HG03139 (cell line): ENCODE measurements around the gene JTB.

Experiments used
- ATAC-seq: cut with Tn5 transposase; IDR thresholded peaks from one replicate; pipeline ENCODE4 v1.9.1; 2021; ENCODE audit not compliant: unreplicated experiment

The JTB gene

DNA sequence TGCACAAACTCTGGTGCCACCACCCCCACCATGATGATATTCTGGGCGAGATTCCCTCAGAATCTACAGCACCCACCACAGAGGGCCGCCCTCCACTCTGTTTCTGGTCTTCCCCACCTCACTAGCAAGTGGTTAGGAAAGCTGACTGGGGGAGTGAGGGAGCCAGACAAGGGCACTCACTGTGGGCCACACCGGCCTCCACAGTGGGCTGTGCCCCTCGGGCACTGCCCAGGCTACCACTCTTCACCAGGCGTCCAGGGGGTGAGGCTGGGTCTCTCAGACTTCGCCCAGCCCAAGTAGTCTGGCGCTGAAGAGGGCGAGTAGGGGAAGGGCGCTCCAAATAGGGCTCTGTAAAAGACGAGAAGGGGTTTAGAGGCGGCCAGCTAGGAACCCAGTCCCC, 43.5 kb downstream of the JTB start:
- ATAC-seq, result no peak

- ATAC-seq, result no peak
Observed at GRCh38 chr1:153933430-153933829, 44.0 kb downstream of the JTB start.

- ATAC-seq, result no peak
Observed at GRCh38 chr1:153932156-153933131, 45.0 kb downstream of the JTB start.

DNA sequence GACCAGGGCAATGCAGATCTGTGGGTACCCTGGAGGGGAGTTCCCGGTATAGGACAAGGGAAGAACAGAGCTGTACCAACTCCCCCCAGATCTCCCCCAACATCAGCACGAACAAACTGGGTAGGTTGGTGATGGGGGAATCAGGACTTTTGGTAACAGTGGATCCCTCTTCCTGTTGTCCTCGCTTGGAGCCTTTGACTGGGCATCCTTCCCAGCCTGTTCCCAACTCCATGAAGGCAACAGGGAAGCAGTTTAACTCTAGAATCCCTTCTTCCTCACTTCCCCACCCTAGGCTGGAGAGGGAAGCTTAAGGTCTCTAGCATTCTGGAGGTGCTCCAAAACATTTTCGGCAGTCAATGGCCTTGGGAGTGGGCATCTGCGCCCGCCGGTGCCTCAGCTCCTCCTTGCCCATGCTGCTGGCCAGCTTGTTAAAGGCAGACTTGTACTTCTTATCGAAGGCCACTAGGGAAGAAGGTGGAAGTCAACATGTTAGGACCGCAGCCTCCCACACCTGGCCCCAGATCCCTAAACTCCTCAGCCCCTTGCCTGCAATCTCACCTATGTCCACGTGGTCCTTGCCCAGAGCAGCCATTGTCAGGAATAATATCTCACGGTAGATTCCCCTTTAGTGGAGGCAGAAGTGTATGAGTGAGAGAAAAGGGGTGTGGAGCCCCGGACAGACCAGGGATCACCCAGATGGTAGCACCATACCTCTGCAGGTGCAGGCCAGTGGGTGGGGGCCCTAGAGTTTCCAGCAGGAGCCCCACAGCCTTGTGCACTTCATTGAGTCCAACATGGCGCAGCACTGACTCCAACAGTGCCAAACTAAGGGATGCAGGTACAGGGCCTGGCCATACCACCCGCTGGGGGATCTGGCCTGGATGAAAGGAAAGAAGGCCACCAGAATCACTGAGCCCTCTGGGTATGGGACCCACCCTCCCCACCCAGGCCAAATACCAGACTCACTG, 47.2 kb downstream of the JTB start:
- ATAC-seq, result no peak

DNA sequence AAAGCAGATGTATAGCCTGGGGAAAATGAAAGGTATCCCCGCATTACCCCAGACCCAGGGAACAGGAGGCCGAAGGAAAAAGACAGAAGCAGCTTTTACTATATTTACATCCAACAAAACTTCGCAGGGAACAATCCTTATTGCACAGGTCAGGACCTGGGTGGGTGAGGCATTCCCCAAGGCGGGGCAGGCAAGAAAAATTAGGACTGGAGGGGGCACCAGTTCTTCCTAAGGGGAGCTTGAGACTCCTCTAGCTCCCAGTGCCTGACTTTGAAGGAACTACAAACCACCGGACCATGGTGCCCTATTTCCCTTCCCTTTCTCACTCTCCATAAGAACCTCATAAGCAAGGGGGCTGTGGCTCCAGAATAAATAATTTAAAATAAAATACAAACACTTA, 48.0 kb downstream of the JTB start:
- ATAC-seq, result no peak

GRCh38 chr1:153928791-153929341, 48.6 kb downstream of the JTB start:
- ATAC-seq, result no peak

- ATAC-seq, result no peak
Observed at GRCh38 chr1:153928245-153928644, 49.2 kb downstream of the JTB start.

GRCh38 chr1:153926405-153926804, 51.1 kb downstream of the JTB start:
- ATAC-seq, result no peak
